Activated CD8-positive, alpha-beta memory T cell treated with anti-CD3 and anti-CD28 coated beads, Interleukin-2, amount 10 ng/mL, durations not matched to agents 7 days and 5 days (primary cell): ENCODE results near the gene RAB5IF. TPM values are rescaled to one million over a fixed set of nuclear protein-coding genes. Genes with fewer than 3 reads are reported as not detected.

Source experiments
- total RNA-seq, 2 experiments: library from RNA; stranded (reverse); gene quantifications; one replicate each; pipeline ENCODE4 v1.2.3, GENCODE V29; 2021

Gene RAB5IF
- total RNA-seq, 2 experiments from 2014 or later: 81.8 to 115 TPM

Other genes starting within 250 kb of the RAB5IF start
- gene MYL9, start 64.3 kb upstream of the RAB5IF start, total RNA-seq: under 1 TPM; 0.59 to 0.96 TPM
- gene TGIF2, start 32.2 kb upstream of the RAB5IF start, total RNA-seq: 10 to 100 TPM; 32.5 to 40.9 TPM
- gene SLA2, start 40.4 kb downstream of the RAB5IF start, total RNA-seq: 100 to 1,000 TPM; 109 to 140 TPM
- gene NDRG3, start 140.3 kb downstream of the RAB5IF start, total RNA-seq: 10 to 100 TPM; 27.8 to 28.8 TPM
- gene DSN1, start 168.0 kb downstream of the RAB5IF start, total RNA-seq: 10 to 100 TPM; 36.0 to 42.7 TPM